GM18519 (cell line): ENCODE data around the gene ABI3BP.
"Not testable (repeated sequence)": the region's sequence is repeated elsewhere in the genome, so short reads cannot be mapped to it uniquely, and the experiment has no call there.

Experiments used
- ATAC-seq: cut with Tn5 transposase; IDR thresholded peaks from one replicate; pipeline ENCODE4 v1.9.1; 2021; ENCODE audit warnings: mild to moderate bottlenecking, moderate library complexity; ENCODE audit not compliant: unreplicated experiment, low FRiP score

Gene ABI3BP, protein sequence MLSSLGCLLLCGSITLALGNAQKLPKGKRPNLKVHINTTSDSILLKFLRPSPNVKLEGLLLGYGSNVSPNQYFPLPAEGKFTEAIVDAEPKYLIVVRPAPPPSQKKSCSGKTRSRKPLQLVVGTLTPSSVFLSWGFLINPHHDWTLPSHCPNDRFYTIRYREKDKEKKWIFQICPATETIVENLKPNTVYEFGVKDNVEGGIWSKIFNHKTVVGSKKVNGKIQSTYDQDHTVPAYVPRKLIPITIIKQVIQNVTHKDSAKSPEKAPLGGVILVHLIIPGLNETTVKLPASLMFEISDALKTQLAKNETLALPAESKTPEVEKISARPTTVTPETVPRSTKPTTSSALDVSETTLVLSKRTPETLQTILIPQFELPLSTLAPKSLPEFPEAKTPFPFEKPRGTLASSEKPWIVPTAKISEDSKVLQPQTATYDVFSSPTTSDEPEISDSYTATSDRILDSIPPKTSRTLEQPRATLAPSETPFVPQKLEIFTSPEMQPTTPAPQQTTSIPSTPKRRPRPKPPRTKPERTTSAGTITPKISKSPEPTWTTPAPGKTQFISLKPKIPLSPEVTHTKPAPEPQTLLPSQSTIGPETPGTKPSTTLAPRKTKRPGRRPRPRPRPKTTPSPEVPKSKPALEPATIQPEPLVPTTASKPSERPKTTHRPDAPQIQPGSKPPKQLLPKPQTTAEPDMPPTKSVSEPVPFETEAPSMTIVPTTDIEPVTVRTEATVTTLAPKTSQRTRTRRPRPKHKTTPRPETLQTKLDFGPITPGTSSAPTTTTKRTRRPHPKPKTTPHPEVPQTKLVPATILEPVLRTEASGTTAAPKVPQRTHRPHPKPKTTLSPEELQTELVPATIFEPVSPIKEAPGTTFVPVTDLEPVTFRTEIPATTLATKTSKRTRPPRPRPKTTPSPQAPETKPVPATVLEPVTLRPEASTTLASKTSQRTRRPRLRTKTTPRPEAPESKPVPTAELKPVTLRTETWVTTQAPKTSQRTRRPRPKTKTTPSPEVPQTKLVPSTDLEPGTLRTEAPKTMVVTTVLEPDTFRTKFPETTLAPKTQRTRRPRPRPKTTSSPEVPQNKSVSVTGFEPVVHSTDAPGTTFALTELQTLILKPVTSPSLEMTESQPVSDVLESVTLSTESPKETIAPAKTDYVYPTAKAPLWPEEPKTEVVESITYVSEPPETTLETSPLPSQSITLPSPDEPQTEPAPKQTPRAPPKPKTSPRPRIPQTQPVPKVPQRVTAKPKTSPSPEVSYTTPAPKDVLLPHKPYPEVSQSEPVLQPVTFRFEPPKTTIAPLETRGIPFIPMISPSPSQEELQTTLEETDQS (N-terminal part only)

DNA sequence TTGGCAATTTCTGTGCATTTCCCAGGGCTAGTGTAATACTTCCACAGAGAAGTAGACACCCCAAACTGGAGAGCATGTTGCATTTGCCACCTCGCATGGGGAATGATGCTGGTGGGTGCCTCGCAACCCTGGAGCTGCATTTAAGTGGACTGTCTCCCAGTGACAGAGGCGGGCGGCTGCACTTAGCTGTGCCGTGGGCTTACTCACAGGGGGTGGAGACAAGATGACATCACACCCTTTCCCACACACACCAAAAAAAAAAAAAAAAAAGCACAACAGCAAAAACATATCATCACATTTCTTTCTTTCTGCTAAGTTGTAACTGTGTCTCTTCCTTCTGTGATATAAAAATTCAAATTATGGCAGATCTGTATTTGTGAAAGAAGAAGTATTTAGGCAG, at the start of gene ABI3BP:
TSS of gene ABI3BP (minus strand) at position 113 of the 400 bp plus-strand sequence. CDS start at position 76, 37 bp downstream.
- ATAC-seq: no peak

DNA sequence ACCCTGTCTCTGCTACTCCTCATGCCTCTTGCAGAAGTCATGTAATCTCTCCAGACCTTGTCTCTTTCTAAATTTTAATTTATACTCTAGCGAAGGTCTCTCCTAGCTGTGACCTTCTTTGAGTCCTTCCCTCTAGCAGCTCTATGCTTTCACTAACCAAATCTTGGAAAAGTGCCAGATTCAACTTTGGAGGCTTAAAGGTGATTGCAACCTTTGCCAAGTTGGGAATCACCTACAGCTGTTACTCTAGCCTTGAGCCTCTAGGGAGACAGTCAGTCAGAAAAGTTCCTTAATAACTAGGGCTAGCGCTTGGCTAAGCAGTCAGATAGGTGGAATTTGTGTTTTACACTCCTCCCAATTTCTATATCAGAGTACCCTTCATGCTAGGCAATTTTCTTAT, 46.1 kb upstream of the ABI3BP start:
- ATAC-seq: no peak

DNA sequence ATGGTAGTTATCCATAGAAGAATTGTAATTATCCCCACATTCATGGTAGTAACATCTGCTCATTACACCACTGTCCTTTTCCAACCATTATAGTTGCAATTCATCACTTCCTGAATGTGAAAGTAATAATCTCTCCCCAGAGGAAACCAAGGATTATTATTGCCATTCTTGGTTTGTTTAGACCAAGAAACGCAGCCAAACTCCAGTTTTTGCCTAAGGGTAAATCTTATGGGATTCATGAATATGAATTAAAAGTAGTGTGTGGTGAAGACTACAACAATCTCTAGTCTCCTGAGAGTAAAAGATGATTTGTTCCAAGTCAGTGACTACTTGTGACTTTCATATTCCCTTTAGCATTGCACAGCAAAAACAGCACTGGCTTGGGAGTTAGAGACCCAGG, 45.7 kb upstream of the ABI3BP start:
- no peak for ATAC-seq

DNA sequence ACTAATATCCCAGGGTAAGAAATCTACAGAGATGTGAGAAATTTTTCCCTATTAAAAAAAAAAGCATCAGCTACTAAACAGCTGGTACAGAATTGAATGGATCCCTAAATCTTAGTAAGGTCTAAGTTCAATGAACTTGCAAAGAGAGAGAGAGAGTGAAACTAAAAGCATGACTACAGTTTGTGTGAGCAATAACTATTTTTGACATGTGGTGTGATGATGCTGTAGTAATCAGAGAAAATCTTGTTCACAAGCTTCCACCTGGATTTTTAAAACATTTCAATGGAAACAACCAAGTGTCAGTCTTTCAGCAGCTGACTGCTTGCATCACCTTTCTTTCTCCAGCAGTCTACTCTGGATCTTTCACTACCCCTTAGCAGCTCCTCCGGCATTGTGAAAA, 45.2 kb upstream of the ABI3BP start:
- peak; percentile 42 for ATAC-seq

DNA sequence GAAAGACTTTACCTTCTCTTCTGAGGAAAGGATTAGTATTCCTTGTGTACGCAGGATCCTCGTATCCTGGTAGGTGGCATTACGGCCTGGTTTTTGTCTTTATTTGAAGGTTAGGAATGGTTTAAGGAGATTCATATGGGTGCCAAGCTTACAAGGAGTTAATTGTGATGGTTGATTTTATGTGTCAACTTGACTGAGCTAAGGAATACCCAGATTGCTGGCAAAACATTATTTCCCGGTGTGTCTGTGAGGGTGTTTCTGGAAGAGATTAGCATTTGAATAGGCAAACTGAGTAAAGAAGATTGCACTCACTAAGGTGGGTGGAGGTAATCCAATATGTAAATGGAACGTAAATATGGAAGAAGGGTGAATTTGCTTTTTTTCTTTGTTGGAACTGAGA, 44.4 kb upstream of the ABI3BP start:
- ATAC-seq: no peak

DNA sequence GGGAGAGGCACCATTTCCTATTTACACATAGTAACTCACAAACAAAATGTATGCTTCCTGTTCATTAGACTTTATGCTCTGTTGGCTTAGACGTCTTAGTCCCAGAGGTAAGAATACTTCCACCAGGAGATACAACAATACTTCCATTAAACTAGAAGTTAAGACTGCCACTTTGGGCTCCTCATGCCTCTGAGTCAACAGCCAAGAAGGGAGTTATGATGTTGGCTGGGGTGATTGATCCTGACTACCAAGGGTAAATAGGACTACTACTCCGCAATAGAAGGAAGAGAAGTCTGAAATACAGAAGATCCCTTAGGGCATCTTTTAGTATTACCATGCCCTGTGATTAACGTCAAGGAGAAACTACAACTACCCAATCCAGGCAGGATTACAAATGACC, 43.5 kb upstream of the ABI3BP start:
- ATAC-seq: no peak

DNA sequence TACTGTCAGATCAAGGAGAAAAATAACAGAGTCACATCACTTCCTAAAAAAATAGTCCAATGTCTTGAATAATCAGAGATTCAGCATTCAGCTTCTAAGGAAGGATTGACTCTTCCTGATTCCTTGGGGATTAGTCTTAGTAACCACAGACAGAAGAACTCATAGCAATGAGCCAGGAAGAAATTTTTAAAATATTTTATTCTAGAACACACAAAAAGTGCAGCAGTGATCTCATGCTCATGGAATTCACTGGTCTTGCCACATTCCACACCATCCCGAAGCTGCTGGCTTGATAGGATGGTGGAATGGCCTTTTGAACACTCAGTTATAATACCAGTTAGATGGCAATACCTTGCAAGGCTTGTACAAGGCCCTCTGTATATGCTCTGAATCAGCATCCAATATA, 43.0 kb upstream of the ABI3BP start:
- ATAC-seq: no peak

DNA sequence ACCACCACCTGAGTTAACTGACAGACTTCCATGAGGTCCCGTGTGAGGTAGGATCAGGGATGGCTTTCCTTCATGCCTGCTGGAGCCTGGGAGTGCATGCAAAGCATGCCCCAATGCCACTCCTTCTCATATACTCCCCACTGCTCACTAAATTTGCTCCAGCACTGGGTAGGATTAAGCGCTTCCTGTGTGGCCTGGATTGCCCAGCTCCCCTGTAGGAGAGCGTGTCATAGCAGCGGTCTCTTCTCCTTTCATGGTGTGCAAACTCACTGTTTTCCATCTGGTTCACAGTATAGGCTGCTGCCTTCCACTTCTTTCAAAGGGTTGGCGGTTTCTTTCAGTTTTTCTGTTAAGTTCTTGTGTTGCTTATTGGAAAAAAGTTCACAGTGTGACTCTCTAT, 34.1 kb upstream of the ABI3BP start:
- no peak for ATAC-seq

DNA sequence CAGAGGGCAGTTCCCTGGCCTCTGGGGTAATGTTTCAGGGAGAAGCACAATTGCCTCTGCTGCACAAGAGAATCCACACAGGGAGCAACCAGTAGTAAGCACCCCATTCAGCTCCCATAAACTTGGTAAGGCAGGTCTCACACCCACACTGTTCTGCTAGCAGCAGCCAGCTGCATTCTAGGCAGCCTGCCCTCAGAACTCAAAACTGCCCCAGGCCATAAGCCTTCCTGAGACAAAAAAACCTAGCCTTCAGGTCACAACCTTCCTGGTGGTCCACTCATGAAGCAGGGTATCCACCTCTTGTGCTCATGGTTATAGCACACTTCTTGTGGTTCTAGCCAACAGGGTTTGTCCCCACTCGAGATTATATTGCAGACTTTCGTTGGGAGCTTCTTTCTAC, 33.7 kb upstream of the ABI3BP start:
- no peak for ATAC-seq

DNA sequence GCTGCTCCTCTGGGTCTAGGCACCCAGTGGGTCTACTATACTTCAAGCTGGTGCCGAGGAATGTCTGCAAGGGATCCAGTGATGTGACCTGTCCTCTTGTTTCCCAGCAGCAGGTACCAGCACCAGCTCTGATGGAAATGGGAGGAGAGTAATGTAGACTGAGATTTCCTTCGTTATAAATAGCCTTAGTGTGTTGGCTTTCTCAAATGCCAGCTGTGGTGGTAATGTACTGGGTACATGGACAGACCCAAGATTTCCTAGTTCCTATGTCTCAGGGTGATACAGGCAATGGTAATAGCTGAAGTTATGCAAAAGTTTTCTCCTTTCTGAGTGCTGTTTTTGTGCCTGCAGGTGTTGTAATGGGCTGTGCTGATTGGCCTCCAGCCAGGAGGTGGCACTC, 33.0 kb upstream of the ABI3BP start:
- no peak for ATAC-seq

DNA sequence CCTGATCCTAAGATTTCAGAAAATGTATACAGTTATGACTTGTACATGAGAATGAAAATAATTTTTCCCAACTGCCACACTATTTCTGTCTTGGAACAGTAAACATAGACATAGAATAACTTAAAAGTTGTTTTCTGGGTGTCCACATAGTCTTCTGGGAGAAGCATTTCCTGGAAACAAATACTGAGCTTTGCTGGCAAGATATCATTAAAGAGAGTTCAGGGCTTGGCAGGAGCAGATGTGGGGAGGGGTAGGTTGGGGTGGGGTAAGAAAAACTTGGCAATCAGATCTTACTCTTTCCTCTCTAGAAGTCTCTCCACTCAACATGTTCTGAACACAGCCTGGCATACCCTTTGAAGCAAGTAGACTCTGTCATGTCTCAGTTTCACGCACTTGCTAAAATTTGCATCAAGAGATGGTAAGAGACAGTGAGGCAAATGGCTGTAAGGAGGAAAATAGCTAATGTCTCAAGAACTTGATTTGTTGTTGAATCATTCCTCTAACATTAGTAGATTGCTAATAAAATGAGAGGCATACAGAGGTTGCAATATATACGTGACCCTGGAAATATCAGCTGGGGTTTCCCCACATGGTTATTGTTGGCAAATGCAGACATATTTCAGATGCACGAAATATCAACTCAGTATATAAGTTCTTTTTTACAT, 27.3 kb upstream of the ABI3BP start:
- no peak for ATAC-seq

DNA sequence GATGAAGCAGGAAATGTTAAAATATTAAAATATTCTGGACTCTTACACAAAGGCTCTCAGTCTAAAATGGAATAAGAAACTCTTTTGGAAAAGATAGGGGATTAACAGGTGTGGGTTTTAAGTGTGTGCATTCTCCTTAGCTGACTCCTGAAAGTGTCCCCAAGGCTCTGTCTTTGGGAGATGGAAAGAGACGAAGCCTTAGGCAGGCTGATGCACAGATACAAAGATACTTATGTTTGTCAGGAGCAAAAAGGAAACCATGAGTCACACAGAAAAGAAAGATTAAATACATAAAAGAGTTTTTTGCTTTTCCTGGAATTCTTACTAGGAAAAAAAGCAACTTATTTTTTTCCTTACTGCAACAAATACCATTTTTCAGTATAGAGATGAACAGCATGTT, 23.8 kb upstream of the ABI3BP start:
- no peak for ATAC-seq

DNA sequence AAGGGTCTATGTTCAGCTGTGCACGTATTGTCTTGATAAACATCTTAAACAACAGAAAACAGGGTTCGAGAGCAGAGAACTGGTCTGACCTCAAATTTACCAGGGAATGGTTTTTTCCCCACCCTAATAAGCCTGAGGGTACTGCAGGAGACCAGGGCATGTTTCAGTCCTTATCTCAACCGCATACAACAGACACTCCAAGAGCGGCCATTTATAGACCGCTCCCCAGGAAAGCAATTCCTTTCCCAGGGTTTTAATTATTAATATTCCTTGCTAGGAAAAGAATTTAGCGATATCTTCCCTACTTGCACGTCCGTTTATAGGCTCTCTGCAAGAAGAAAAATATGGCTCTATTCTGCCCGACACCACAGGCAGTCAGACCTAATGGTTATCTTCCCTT, 19.1 kb upstream of the ABI3BP start:
- not testable (repeated sequence) for ATAC-seq

DNA sequence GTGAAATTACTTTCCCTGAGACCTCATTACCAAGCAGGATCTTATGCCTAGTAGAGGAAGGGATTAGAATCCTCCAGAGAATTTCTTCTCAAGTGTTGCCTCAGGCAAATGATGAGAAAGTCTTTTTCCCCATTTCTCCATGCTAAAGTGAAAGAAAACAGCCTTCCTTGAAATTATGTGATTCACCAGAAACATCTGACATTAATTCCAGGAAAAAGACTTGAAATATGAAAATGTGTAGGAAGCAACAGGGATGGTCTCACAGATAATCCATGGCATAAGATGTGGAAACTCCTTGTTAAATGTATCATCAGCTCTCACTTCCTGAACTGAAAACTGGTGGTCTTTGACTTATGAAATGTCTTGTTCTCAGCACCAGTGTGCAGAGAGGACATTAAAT, 17.9 kb upstream of the ABI3BP start:
- no peak for ATAC-seq

DNA sequence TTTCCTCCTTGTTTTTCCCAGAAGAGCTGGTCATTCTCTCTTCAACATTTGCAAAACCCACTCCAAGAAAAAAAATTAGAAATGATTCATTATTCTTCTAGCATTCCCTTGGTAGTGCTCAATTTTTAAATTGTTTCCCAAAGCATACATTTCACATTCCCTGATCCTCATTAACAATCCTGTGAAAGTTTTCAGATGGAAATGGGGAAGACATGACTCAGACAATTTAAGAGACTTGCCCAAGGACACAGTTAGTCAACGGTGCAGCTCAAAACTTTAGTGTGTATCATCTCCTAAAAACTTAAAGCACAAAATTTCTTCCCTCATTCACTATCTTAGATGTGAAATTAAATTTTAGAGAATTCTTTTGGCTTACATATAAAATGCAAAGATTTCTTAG, 17.1 kb upstream of the ABI3BP start:
- ATAC-seq: no peak

DNA sequence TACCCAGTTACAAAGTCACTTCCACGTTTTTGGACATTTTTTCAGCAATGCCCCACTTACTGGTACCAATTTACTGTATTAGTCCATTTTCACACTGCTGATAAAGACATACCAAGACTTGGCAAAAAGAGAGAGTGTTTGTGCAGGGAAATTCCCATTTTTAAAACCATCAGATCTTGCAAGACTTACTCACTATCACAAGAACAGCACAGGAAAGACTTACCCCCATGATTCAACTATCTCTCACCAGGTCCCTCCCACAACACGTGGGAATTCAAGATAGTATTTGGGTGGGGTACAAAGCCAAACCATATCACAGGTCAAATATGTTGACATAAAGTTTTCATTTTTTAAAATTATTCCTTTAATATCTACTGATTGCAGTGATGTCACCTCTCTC, 16.2 kb upstream of the ABI3BP start:
- ATAC-seq: no peak

DNA sequence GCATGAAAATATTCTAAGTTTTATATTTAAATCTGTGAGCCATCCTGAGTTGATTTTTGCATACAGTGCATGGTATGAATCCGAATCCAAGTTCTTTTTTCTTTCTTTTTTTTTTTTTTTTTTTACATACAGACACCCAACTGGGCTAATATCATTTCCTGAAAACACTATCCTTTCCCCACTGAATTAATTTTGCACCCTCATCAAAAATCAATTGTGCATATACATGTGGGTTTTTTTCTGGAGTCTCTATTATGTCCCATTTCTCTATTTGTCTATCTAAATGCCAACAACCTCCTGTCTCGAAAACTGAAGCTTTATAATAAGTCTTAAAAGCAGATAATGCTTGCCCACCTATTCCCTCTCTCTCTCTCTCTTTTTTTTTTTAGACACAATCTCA, 5.9 kb upstream of the ABI3BP start:
- no peak for ATAC-seq

DNA sequence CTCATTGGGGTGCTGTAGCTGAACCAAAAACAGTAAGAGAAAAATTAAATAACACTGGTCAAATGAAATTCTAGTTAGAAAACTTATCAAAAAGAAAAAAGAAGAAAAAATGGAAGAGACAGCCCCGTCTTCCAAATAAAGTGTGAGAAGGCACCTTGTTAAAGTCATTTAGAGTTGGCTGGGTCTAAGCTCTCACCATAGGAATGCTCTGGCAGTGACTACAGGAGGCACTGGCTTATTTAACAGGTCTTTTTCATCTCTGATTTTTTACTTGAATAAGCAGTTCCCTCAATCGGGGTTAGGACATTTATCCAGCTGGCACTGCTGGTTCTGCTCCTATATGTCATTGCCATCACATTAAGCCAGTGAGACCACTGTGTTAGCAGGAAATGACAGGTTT, 1.6 kb upstream of the ABI3BP start:
- ATAC-seq: no peak

DNA sequence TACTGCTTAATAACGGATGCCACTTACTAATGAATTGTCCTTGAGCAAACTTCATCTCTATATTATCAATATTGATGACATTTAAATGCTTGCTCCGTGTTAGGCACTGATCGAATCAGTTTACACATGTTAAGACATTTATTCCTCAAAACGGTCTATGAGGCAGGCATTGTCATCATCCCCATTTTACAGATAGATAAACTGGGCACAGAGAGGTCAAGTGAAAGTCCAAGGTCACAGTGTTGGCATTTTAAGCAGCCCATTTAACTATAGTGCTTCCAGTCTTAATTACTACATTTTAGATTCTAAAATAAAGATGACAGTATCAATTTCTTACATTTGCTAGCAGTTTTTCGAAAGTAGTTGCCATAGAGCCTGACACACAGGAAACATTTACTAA, 966 bp upstream of the ABI3BP start:
- no peak for ATAC-seq

DNA sequence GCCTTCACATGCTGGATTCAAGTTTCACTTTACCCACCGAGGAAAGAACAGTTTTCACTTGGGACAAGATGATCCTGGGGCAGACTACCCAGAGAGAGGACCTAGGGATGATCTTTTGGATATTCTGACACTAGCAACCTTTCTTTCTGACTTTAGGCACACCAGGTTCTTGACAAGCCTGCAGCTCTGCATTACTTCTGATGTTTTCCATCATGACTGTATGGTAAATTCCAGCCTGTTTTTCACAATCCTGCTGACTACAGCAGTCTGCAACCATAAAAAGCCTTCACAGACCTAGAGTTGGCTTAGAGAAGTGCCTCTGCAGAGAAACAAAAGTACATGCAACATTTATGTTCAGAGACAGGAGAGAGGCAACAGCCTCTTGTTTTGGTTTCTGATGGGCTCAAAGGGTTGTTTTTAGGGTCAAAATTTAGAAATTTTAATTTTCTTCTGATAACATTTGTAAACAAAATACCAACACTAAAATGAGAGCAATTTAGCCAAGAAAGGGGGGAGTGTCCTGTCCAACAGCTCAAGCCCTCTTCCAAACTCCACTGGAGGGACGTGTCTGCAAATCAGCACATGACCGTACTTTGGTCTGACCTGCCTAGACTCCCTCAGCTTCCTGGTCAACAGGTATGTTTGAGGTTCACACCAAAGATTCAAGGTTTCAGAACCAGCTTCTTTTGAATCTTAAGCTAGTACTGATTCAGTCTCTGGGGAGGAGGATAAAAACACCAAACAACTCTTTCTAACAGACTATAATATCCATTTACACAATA, 799 bp downstream of the ABI3BP start:
- no peak for ATAC-seq
